Measurements from ENCODE around the gene CFAP90. TPM values are rescaled to one million over a fixed set of nuclear protein-coding genes. Genes with fewer than 3 reads are reported as not detected.
A peak's percentile ranks its signal among the peaks of the same experiment; 100 is the strongest.

Gene CFAP90, protein sequence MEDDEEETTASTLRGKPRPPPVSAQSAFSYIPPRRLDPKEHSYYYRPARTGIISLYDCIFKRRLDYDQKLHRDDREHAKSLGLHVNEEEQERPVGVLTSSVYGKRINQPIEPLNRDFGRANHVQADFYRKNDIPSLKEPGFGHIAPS
- not detected in 2 replicates for total RNA-seq

DNA sequence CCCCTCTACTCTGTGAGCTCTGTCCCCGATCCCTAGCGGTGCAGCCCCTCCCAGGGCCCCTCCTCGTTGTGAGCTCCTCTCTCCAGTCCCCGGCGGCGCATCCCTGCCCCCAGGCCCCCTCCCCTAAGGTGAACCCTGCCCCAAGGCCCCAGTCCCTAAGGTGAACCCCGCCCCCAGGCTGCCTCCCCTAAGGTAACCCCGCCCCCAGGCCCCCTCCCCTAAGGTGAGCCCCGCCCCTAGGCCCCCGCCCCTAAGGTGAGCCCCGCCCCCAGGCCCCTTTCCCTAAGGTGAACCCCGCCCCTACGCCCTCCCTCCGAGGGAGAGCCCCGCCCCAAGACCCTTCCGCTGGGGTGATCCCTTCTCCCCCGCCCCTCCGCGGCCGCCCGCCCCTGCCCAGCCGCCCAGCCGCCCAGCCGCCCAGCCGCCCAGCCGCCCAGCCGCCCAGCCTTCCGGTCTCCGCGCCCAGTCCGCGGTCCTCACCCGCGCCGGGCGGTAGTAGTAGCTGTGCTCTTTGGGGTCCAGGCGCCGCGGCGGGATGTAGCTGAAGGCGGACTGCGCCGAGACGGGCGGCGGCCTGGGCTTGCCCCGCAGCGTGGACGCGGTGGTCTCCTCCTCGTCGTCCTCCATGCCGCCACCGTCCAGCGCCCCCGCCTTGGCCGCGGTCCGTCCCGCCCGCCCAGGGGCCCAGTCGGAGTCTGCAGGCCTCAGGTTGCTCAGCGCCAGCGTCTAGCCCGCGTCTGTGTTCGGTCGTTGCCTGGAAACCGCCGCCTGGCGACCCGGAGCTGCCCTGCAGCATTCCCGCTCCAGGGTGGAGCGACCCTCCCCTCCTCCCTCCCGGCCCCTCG lies at the start of gene CFAP90:
CFAP90 (minus strand) TSS at position 739 of the 845 bp plus-strand sequence; CDS start at position 627, 112 bp downstream.
- H3K4me3 ChIP-seq (ENCODE audit: low read depth, low read length), result peak within 1 kb of the TSS; percentile 49
- TF ChIP-seq, protein P1, sequence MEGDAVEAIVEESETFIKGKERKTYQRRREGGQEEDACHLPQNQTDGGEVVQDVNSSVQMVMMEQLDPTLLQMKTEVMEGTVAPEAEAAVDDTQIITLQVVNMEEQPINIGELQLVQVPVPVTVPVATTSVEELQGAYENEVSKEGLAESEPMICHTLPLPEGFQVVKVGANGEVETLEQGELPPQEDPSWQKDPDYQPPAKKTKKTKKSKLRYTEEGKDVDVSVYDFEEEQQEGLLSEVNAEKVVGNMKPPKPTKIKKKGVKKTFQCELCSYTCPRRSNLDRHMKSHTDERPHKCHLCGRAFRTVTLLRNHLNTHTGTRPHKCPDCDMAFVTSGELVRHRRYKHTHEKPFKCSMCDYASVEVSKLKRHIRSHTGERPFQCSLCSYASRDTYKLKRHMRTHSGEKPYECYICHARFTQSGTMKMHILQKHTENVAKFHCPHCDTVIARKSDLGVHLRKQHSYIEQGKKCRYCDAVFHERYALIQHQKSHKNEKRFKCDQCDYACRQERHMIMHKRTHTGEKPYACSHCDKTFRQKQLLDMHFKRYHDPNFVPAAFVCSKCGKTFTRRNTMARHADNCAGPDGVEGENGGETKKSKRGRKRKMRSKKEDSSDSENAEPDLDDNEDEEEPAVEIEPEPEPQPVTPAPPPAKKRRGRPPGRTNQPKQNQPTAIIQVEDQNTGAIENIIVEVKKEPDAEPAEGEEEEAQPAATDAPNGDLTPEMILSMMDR (IDR thresholded peaks at IDR 0.05; ENCODE audit: insufficient read depth, low read depth, low read length), result peak; percentile 47
- DNase-seq (ENCODE audit: low read depth), result peak; percentile 39

DNA sequence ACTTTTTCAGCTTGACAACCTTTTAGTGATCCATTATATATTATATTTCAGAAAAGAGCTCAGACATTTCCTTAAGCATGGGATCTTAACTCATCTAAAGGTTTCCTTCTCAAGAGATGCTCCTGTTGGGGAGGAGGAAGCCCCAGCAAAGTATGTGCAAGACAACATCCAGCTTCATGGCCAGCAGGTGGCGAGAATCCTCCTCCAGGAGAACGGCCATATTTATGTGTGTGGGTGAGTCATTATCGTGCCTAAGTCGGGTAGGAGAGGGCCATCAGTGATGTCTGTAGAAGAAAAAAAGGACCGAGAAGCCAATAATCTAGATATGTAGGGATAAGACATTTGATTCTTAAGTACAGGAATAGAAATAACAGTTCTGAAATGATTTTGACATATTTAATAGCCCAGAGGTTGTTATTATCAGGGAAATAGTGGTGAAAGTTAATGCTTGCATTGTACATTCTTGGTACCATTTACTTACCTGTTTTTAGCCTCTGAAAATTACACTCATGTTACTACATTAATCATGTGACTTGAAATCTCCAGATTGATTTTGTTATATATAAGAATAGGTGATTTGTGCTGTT lies 46.2 kb upstream of the CFAP90 start:
- TF ChIP-seq, protein P1 (IDR thresholded peaks at IDR 0.05; ENCODE audit: insufficient read depth, low read depth, low read length), result peak; percentile 65
- no peak overlapping the region for H3K4me3 ChIP-seq (ENCODE audit: low read depth, low read length)
- peak; percentile 65 for DNase-seq (ENCODE audit: low read depth)

DNA sequence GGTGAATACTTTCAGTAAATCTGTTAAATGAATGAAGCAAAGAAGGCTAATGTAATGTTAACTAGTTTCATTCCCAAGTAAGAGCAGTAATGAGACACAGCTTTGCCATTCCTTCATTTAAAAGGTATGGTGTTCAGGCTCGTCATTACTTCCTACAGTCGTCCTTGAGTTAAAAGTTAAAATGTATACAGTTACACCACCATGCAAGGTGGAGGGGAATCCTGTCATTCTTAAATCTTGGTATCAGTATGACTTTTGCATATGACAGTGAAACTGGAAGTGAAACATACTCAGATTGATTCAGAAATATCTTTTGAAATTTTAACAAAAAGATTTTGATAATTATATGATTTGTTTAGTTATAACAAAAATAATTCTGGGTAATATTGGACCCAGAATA lies 43.9 kb upstream of the CFAP90 start:
- DNase-seq (ENCODE audit: low read depth), result no peak
- TF ChIP-seq, protein P1 (IDR thresholded peaks at IDR 0.05; ENCODE audit: insufficient read depth, low read depth, low read length), result no peak
- H3K4me3 ChIP-seq (ENCODE audit: low read depth, low read length), result no peak overlapping the region

DNA sequence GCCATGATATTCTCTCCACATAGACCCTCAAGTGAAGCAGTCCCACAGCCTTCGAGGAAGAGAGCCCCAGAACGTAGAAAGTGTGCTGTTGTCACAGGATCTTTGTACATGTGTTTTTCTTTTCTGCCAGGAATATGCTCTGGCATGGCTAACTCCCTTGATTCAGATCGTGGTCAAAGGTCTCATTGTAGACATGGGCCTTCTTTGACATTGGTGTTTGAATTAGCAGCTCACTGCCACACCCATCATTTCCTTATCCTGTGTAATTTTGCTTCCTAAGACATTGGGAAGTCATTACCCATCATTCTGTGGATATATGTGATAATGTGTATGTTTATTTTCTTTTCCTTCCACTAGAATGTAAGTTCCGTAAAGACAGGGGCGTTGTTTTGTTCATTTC lies 43.5 kb upstream of the CFAP90 start:
- H3K4me3 ChIP-seq (ENCODE audit: low read depth, low read length), result no peak overlapping the region
- DNase-seq (ENCODE audit: low read depth), result no peak
- TF ChIP-seq, protein P1 (IDR thresholded peaks at IDR 0.05; ENCODE audit: insufficient read depth, low read depth, low read length), result no peak

DNA sequence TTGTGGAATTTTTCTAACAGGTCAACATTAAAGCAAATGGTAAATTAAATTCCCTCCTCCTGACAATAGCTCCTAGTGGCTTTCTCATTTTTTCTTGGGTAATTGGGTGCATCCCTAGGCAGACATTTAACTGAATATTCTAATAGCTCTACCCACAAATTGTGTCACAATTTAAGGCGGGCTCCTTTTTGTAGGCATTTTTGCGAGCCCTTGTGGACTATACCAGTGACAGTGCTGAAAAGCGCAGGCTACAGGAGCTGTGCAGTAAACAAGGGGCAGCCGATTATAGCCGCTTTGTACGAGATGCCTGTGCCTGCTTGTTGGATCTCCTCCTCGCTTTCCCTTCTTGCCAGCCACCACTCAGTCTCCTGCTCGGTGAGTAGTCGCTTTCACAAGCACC lies 38.0 kb upstream of the CFAP90 start:
- no peak overlapping the region for H3K4me3 ChIP-seq (ENCODE audit: low read depth, low read length)
- TF ChIP-seq, protein P1 (IDR thresholded peaks at IDR 0.05; ENCODE audit: insufficient read depth, low read depth, low read length), result no peak
- DNase-seq (ENCODE audit: low read depth), result no peak

DNA sequence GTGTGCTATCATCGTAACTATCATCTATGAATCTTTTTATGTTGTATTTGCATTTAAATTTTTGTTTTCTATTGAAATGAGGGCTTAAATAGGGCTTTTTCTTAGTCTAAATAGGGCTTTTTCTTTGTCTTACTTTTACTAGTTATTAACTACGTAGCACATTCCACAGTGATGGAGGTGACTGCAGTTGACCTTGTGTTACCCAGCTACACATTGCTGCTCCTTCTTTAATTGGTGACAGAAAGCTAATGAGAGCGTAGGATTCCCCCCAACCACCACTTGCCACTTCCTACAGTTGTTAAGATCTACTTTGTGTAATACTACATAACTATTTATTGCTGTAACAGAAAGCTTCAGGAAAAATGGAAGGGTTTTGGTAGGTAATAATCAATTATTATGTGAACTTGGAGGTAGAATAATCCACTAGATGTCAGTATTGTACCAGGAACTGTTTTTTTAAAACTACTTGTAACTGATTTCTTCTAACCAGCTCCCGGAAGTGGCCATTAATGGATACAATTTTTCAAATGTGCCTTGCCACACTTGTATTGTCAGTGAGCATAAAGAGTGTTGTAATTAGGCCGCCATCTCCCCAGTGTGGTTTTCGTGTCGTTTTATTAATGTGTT lies 36.0 kb upstream of the CFAP90 start:
- H3K4me3 ChIP-seq (ENCODE audit: low read depth, low read length), result no peak overlapping the region
- peak; percentile 65 for DNase-seq (ENCODE audit: low read depth)
- TF ChIP-seq, protein P1 (IDR thresholded peaks at IDR 0.05; ENCODE audit: insufficient read depth, low read depth, low read length), result peak; percentile 51
